ENCODE results near the gene GAD2.

Gene GAD2

DNA sequence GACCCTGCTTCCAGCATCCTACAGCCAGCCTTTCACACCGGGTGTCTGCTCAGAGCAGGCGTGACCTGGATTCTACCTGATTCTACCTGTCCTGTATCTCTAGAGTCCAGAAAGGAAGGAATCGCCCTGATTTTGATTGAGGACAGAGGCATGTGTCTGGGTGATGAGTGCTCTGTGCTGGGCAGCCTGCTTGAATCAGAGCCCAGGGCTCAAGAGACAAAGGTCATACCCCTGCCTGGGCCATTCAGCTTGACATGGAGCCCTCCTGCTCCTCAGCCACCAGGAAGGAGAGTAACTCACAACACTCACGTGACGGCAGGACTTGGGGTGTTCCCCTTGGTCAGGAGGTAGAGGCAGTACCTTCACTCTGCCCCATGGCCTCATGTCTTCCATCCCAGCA is 11.2 kb downstream of the GAD2 start:
- TF ChIP-seq ZBTB7A (IDR thresholded peaks at IDR 0.05; ENCODE audit: low read depth), result no peak
- TF ChIP-seq EP300 (IDR thresholded peaks at IDR 0.05; ENCODE audit: borderline replicate concordance), result no peak
- no peak for TF ChIP-seq CEBPB (IDR thresholded peaks at IDR 0.05)

DNA sequence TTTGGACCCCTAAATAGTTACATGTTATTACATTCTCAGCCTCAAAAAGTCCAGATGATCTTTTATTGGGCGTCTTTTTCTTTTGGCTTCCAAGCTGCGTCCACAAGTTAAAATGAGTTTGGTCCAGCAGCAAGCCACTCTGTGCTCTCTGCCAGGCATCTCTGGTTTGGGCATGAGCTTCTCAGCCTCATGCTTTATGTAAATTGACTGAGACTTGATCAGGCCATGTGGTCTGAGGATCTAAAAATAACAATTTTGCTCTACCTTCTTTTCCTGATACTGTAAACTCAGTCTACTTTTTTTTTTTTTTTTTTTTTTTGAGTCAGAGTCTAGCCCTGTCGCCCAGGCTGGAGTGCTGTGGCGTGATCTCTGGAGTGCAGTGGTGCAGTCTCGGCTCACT is 15.6 kb downstream of the GAD2 start:
- TF ChIP-seq TEAD4 (IDR thresholded peaks at IDR 0.05), result no peak
- no peak for TF ChIP-seq YY1 (IDR thresholded peaks at IDR 0.05; ENCODE audit: low read depth)
- TF ChIP-seq, protein P1, sequence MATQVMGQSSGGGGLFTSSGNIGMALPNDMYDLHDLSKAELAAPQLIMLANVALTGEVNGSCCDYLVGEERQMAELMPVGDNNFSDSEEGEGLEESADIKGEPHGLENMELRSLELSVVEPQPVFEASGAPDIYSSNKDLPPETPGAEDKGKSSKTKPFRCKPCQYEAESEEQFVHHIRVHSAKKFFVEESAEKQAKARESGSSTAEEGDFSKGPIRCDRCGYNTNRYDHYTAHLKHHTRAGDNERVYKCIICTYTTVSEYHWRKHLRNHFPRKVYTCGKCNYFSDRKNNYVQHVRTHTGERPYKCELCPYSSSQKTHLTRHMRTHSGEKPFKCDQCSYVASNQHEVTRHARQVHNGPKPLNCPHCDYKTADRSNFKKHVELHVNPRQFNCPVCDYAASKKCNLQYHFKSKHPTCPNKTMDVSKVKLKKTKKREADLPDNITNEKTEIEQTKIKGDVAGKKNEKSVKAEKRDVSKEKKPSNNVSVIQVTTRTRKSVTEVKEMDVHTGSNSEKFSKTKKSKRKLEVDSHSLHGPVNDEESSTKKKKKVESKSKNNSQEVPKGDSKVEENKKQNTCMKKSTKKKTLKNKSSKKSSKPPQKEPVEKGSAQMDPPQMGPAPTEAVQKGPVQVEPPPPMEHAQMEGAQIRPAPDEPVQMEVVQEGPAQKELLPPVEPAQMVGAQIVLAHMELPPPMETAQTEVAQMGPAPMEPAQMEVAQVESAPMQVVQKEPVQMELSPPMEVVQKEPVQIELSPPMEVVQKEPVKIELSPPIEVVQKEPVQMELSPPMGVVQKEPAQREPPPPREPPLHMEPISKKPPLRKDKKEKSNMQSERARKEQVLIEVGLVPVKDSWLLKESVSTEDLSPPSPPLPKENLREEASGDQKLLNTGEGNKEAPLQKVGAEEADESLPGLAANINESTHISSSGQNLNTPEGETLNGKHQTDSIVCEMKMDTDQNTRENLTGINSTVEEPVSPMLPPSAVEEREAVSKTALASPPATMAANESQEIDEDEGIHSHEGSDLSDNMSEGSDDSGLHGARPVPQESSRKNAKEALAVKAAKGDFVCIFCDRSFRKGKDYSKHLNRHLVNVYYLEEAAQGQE (IDR thresholded peaks at IDR 0.05; ENCODE audit: low read depth), result no peak
- TF ChIP-seq NFIC (IDR thresholded peaks at IDR 0.05), result no peak
- no peak for TF ChIP-seq ZBTB7A (IDR thresholded peaks at IDR 0.05; ENCODE audit: low read depth)
- TF ChIP-seq MAX (IDR thresholded peaks at IDR 0.05), result no peak
- TF ChIP-seq CREB1 (IDR thresholded peaks at IDR 0.05; ENCODE audit: low read depth), result no peak
- TF ChIP-seq, protein P2, sequence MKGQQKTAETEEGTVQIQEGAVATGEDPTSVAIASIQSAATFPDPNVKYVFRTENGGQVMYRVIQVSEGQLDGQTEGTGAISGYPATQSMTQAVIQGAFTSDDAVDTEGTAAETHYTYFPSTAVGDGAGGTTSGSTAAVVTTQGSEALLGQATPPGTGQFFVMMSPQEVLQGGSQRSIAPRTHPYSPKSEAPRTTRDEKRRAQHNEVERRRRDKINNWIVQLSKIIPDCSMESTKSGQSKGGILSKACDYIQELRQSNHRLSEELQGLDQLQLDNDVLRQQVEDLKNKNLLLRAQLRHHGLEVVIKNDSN (IDR thresholded peaks at IDR 0.05), result no peak
- TF ChIP-seq FOXM1 (IDR thresholded peaks at IDR 0.05; ENCODE audit: borderline replicate concordance, low read depth), result no peak
- no peak for TF ChIP-seq TAF1 (IDR thresholded peaks at IDR 0.05; ENCODE audit: low read depth)
- TF ChIP-seq RAD21 (IDR thresholded peaks at IDR 0.05; ENCODE audit: low read depth), result no peak
- no peak for TF ChIP-seq TCF12 (IDR thresholded peaks at IDR 0.05; ENCODE audit: low read depth)
- TF ChIP-seq EGR1 (IDR thresholded peaks at IDR 0.05), result no peak
- TF ChIP-seq EP300 (IDR thresholded peaks at IDR 0.05; ENCODE audit: borderline replicate concordance), result no peak
- TF ChIP-seq CEBPB (IDR thresholded peaks at IDR 0.05), result no peak

- TF ChIP-seq MAX (IDR thresholded peaks at IDR 0.05) (no peak), YY1 (IDR thresholded peaks at IDR 0.05; ENCODE audit: low read depth) (no peak), CREB1 (IDR thresholded peaks at IDR 0.05; ENCODE audit: low read depth) (no peak), EP300 (IDR thresholded peaks at IDR 0.05; ENCODE audit: borderline replicate concordance) (no peak), NFIC (IDR thresholded peaks at IDR 0.05) (no peak), TAF1 (IDR thresholded peaks at IDR 0.05; ENCODE audit: low read depth) (no peak), RAD21 (IDR thresholded peaks at IDR 0.05; ENCODE audit: low read depth) (no peak), TCF12 (IDR thresholded peaks at IDR 0.05; ENCODE audit: low read depth) (no peak), EGR1 (IDR thresholded peaks at IDR 0.05) (no peak)
- TF ChIP-seq, protein P2 (IDR thresholded peaks at IDR 0.05), result no peak
- TF ChIP-seq, protein P1 (IDR thresholded peaks at IDR 0.05; ENCODE audit: low read depth), result no peak
Observed at GRCh38 chr10:26235761-26236160, 19.2 kb downstream of the GAD2 start.

- no peak for TF ChIP-seq EGR1 (IDR thresholded peaks at IDR 0.05)
- TF ChIP-seq MAX (IDR thresholded peaks at IDR 0.05), result no peak
- TF ChIP-seq YY1 (IDR thresholded peaks at IDR 0.05; ENCODE audit: low read depth), result no peak
- TF ChIP-seq FOXM1 (IDR thresholded peaks at IDR 0.05; ENCODE audit: borderline replicate concordance, low read depth), result no peak
- TF ChIP-seq CREB1 (IDR thresholded peaks at IDR 0.05; ENCODE audit: low read depth), result no peak
- TF ChIP-seq TAF1 (IDR thresholded peaks at IDR 0.05; ENCODE audit: low read depth), result no peak
- TF ChIP-seq RAD21 (IDR thresholded peaks at IDR 0.05; ENCODE audit: low read depth), result no peak
- TF ChIP-seq TCF12 (IDR thresholded peaks at IDR 0.05; ENCODE audit: low read depth), result no peak
- TF ChIP-seq, protein P1 (IDR thresholded peaks at IDR 0.05; ENCODE audit: low read depth), result no peak
- no peak for TF ChIP-seq EP300 (IDR thresholded peaks at IDR 0.05; ENCODE audit: borderline replicate concordance)
- TF ChIP-seq TEAD4 (IDR thresholded peaks at IDR 0.05), result no peak
- no peak for TF ChIP-seq NFIC (IDR thresholded peaks at IDR 0.05)
- no peak for TF ChIP-seq ZBTB7A (IDR thresholded peaks at IDR 0.05; ENCODE audit: low read depth)
- TF ChIP-seq CEBPB (IDR thresholded peaks at IDR 0.05), result no peak
Observed at GRCh38 chr10:26238378-26238777, 21.8 kb downstream of the GAD2 start.

Measured in Ishikawa (cell line).